Middle frontal gyrus (tissue), 1 donor: ENCODE data around the gene RTN4RL1.
A peak's percentile ranks its signal among the peaks of the same experiment; 100 is the strongest.

ENCODE experiments used
- DNase-seq: peaks from one replicate; pipeline ENCODE4 v3.0.0-alpha.2; 2015; ENCODE audit warnings: low spot score; ENCODE audit errors: extremely low spot score

Gene RTN4RL1

DNA sequence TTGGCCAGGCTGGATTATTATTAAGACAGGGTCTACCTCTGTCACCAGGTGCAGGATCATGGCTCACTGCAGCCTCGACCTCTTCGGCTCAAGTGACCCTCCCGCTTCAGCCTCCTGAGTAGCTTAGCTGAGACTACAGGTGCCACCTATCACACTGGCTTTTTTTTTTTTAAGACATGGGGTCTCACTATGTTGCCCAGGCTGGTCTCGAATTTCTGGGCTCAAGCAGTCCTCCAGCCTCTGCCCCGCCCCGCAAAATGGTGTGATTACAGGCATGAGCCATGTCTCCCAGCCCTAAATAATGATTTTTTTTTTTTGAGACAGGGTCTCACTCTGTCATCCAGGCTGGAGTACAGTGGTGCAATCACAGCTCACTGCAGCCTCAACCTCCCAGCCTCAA is 22.5 kb upstream of the RTN4RL1 start:
- DNase-seq, result no peak

DNA sequence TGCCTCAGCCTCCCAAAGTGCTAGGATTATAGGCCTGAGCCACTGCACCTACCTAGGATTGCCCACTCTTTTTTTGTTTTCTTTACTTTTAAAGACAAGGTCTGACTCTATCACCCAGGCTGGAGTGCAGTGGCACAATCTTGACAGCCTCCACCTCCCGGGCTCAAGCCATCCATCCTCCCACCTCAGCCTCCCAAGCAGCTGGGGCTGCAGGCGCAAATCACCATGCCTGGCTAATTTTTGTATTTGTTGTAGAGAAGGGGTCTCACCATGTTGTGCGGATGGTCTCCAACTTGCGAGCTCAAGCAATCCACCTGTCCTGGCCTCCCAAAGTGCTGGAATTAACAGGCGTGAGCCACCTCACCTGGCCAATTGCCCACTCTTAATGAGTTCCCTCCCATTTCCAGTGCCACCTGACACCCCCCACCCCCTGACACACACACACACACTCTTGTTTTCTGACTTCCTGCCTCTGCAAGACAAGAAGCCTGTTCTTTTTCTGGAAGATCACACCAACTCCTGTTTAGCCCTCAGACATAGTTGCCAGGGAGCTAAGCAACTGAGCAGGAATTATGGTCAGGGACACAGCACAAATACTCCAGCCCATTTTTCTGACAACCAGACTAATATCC is 19.2 kb upstream of the RTN4RL1 start:
- no peak for DNase-seq

DNA sequence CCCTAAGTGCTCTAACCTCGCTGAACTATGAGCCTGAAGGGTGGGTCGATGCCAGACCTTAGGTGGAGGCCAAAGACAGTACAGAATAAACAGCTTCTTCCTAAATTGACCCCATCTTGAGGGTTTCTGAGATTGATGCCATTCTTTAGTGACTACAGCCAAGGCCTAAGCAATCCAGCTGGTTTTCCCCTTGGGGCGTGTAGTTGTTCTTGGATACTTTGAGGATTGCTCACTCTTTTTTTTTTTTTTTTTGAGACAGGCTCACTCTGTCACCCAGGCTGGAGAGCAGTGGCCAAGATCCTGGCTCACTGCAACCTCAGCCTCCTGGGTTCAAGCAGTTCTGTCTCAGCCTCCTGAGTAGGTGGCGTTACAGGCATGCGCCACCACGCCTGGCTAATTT is 18.7 kb upstream of the RTN4RL1 start:
- no peak for DNase-seq

DNA sequence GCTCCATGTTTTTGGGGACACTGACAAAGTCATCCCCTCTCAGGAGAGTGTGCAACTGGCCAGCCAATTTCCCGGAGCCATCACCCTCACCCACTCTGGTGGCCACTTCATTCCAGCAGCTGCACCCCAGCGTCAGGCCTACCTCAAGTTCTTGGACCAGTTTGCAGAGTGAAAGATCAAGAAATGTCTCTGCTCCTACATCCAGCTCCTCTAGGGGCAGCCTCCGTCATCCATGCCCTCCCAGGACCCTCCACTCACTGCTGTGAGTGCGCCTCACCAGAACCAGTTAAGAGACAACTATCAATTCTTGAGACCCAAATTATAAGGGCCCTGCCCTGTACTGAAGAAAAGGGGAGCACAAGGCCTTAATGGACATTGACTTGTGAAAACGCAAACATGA is 17.8 kb upstream of the RTN4RL1 start:
- DNase-seq, result no peak

DNA sequence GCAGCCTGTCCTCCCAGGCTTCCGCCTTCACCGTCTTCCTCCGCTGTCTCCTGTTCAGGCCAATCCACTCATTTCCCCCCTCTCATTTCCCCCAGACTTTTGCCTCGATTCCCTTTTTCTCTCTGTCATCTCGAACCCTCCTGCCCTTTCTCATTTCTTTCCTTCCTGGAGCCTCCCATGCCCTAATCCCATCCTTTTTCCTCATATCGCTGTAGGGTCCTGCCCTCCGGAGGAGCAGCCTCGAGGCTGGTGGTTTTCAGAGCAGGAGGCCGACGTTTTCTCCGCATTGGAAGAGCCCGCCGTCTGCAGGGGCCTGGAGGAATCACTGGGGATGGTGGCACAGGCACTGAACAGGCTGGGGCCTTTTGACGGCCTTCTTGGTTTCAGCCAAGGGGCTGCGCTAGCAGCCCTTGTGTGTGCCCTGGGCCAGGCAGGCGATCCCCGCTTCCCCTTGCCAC is 17.3 kb upstream of the RTN4RL1 start:
- no peak for DNase-seq

DNA sequence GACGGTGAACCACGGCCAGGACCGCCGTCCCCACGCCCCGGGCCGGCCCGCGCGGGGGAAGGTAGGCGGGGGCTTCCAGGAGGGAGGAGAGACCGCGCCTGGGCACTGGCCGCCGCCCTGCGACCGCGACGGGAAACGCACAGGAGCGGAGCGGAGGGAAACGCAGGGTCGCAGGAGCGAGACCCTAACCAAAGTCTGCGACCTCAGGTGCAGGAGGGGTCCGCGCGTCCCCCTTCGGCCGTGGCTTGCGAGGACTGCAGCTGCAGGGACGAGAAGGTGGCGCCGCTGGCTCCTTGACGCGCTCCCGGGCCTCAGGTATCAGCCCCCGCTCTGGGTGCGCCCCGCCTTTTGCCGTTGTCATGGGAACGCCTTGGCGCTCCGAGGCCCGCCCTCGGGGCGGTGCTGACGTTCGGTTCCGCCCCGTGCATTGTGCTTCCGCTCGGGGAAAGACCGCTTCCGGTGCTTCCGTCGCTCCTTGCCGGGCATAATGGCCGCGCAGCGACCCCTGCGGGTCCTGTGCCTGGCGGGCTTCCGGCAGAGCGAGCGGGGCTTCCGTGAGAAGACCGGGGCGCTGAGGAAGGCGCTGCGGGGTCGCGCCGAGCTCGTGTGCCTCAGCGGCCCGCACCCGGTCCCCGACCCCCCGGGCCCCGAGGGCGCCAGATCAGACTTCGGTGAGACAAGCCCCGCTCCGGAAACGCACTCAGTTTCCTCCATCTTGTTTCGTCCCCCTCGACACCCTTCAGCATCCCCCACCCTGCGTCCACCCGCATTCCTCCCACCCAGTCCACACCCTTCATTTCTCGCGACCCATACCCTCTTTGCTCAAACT is 16.6 kb upstream of the RTN4RL1 start, which contains the start of gene OVCA2:
Gene OVCA2 (plus strand): TSS at position 462 of the 829 bp plus-strand sequence. CDS start 26 bp downstream, at position 488.
- peak; percentile 90 for DNase-seq

DNA sequence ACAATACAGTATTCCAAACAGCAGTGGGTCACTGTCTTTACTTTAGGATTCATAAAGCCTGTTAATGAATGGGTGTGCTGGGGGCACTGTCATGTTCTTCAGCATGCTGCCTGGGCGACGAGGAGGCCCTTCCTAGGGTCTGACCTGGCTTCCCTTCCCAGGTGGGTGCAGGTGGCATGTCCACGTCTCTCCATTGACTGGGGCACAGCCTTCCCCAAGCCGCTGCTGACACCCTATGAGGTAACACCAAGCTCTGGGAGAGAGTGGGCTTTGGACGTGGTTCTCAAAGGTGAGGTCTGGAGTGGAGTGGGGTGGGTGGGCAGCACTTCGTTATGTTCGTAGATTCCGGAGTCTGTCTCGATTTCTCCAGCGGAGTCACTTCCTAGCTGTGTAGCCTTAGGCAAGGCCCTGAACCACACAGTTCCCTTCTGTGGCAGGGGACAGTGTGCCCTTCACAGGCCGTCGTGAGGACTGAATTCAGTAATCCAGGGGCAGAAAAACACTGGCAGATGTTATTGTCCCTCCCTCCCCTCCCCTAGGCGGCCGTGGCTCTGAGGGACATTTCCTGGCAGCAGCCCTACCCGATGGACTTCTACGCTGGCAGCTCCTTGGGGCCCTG is 15.9 kb upstream of the RTN4RL1 start:
- no peak for DNase-seq

DNA sequence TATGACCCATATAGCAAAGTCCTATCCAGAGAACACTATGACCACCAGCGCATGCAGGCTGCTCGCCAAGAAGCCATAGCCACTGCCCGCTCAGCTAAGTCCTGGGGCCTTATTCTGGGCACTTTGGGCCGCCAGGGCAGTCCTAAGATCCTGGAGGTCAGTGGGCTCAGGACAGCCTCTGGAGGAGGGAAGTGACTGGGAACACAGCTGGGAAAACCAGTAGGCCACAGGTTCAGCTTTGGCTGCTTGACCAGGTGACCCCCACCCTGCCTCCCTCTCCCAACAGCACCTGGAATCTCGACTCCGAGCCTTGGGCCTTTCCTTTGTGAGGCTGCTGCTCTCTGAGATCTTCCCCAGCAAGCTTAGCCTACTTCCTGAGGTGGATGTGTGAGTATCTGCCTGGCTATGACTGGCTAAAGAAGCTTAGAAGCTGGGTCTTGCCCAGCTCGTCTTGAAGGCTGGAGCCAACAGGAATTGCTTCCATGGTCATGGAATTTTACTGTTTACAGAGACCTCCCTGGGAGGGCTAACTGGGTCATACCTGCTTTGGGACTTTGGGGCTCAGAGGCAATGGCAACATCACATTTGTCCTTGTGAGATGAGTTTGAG is 15.2 kb upstream of the RTN4RL1 start:
- no peak for DNase-seq

DNA sequence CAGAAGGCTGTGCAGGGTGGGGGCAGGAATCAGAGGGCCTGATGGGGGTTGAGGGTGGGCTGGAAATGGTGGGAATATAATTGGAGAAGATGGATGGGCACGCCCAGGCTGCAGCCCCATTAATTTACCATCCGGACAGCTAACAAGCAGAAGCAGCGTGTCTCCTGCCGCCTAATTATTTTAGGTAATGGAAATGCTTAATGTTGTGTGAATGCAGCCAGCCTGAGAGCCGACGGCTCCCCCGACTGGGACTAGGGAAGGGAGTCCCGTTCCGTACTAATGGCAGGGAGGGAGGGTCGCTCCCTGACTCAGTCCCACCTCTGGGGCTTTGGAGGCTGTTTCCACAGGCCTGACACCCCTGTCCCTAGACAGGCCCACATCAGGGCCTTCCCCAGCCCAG is 12.0 kb upstream of the RTN4RL1 start:
- DNase-seq, result no peak

DNA sequence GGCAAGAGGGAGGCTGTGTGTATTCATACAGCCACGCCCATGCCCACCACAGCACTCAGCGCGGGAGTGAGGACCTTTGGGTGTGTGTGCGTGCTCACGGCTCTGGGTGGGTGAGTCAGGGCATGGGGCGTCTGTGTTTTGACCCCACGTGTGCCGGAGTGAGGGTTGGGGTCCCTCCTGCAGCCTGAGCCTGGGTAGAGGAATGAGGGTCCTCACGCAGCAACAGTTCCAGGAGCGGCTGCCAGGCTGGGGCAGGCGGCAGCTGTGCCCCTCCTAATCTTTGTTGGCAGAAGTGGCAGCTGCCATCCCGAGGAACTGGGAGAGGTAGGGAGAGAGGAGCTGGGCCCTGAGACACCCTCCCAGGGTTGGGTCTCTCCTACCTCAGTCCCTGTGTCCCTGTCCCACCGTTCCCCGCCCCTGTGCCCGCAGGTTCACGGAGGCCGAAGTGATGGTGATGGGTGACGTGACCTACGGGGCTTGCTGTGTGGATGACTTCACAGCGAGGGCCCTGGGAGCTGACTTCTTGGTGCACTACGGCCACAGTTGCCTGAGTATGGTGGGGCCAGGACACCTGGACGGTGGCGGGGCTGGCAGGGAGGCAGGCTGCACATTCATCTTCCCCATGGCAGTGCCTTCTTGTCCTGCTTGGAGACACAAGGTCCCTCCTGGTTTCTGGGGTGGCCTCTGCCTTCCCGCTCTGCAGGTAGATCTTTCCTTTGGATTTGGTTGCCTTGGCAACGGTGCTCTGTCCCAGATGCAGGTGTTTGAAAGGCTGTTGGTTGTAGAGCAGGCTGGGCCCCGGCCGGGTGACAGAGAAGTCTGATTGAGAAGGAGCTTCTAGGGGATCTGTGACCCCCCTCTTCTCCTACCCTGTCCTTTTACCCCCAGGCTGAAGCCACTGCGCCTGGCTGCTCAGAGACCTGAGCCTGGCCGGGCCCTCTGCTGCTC is 10.7 kb upstream of the RTN4RL1 start:
- DNase-seq, result no peak

DNA sequence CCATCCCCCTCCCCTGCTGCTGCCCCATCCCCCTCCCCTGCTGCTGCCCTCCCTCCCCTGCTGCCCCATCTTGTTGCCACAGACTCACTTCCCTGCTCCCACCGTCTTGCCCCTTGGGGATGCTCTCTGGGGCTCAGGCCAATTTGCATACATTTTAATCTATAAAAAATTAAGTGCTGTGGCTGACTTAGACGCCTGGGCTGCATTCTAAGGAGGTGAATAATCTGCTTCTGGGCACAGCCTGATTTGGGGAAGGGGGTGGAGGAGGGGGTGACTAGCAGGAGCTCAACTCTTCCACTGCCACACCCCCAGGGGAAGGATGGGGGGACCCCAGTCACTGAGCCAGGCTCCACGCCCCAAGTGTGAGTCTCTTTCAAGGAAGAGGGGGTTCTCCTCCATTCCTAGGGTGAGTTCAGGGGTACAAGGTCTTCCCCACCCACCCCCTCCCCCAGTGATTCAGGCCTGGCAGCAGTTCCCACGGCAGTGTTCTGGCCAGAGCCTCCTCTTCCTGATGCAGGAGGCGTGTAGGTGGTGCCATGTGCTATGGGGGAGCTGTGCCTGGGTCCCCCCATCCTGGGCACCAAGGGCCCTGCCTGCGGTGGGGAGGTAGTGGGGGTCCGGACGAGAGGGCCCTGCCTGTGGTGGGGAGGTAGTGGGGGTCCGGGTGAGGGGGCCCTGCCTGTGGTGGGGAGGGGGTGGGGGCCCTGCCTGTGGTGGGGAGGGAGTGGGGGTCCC is 9.8 kb upstream of the RTN4RL1 start:
- DNase-seq, result no peak

DNA sequence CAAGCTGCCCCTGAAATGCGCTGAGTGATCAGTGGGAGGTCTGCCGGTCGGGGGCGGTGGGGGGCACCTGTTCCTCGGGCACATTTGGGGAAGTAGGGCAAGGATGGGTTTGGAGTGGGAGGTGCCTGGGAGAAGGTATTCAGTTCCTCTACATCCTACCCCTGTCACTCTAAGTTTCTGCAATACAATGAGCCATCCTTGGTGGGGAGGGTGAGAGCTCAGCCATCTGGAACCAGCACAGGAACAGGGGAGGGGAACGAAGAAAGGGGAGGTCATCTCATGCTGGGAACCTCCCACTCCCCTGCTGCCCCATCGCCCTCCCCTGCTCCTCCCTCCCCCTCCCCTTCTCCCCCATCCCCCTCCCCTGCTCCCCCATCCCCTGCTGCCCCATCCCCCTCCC is 9.0 kb upstream of the RTN4RL1 start:
- no peak for DNase-seq

DNA sequence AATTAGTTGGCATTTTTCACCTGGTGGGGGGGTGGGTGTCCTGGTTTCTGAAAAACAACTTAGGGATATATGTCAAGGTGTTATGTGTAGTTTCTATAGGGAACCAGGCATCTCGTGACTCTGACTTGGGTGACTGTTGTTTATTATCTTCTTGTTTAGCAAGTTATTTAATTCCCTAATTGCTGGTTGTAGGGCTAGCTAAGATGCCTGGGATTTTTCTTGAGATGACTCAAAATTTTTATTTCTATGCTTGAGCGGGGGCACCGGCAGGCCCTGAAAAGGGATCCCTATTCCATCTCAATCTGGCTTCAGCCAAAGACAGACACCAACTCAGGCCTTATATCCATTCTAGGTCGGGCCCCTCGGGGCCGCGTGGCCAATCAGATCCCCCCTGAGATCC is 8.0 kb upstream of the RTN4RL1 start:
- DNase-seq, result no peak

DNA sequence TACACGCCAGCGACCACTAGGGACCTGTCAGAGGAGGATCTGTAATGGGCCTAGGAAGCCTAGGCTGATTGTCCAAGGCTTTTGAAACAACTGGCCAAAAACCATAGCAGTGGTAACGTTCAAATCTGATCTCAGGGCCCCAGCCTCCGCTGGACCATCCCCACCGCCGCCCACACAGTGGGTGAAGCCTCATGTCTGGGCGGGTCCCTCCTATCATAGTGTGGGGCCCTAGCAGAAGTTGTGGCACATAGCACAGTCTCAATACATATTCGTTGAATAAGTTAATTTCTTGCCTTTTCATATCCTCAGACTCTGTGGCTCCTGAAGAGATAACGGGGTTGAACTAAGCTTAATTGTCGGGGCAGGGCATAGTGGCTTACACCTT is 5.6 kb upstream of the RTN4RL1 start:
- peak; percentile 68 for DNase-seq

DNA sequence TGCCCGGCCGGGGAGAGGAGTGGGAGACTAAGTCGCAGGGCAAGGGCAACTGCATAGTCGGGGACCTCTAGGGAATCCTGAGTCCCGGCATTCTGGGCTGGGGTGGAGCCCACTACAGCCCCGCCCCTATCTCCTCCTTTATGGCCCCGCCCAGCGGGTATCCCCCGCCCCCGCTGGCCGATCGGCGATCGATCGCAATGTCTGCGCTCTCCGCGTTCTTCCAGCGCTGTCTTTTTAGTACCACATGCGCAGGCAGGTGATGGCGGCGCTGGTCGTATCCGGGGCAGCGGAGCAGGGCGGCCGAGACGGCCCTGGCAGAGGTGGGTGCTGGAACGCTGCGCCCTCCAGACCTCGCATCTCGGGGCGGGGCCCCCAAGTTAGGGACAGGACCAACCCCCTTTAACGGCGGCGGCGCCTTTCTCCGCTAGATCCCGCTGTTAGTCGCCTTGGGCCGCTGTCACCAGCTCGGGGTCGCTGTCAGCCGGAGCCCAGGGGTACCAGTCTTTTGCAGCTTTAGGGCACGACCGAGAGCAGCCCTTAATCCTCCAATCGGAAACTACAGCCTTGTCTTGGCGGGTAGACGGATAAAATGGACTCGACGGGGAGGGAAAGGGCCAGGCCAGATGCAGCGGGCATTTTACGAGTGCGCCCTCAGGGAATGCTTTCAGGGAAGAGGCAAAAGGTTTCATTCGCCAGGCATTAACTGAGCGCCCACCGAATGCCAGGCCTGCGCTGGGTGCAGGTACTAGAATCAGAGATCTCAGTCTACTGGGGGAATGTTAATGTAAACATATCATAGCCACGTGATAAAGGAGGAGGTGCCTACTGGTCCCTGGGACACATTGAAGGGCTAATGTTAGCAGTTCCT is 5.0 kb upstream of the RTN4RL1 start, which contains the start of gene DPH1:
Gene DPH1 (plus strand): TSS at position 243 of the 868 bp plus-strand sequence. CDS start 17 bp downstream, at position 260.
- DNase-seq, result peak; percentile 87

DNA sequence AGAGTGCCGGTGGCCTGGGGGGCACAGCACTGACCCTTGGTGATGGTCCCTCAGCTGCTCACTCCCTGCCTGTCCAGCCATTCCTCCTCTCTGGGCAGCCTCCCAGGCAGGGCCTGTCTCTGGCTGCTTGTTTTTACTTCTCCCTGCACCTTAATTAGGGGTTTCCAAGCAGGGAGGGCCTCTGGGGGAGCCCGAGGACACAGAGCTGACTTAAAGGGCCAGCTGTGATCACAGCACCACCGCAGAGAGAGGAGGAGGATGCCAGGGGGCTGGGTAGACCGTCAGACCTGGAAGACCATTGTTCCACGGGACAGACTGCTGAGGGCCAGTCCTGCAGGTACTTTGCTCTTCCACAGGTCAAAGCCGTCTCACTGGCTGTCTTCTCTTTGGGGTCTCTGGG is 3.6 kb upstream of the RTN4RL1 start:
- no peak for DNase-seq

DNA sequence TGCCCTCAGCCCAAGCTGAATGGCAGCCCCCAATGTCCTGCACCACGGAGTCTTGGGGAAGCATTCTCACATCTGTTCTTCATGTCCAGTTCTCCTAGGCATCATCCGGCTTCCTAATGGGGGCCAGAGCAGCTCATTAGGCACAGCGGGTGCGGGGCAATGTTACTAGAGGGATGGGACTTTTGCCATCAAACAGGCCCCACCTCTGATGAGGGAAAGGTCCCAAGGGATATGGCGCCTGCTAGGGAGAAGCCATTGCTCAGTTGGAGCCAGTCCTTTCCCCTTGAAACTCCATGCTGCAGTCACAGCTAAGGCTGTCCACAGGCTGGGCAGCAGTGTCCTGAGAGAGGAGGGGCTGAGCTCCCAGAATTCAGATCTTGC is 3.1 kb upstream of the RTN4RL1 start:
- no peak for DNase-seq

DNA sequence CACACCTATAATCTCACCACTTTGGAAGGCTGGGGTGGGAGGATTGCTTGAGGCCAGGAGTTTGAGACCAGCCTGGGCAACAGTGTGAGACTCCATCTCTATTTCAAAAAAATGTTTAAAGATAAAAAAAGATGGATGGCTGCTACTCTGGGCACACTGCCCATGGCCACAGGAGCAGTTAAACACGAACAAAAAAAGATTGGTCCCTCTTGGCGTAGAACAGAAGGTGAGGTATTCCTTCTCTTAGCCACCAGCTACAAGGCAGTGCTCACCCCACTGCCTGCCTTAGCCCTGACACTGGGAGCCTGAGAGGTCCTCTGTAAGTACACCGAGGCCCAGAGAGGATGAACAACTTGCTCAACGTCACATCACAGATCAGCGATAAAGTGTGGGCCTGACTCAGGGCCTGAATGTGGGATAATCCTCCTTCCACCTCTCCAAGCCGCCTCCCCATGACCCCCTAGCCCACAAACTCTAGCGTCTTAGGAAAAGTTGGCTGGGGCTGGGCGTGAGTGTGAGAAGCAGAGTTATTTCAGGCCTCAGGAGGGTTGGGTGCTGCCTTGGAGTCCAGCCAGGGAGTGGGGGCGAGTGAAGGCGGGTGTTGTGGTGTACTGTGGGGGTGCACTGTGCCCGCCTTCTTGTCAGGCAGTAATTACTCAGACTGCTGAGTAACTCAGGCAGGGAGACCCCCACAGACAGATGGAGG is 2.5 kb upstream of the RTN4RL1 start:
- DNase-seq, result no peak
